EH (cell line): Measurements from ENCODE around the gene C11orf52.
"Not testable (repeated sequence)": the region's sequence is repeated elsewhere in the genome, so short reads cannot be mapped to it uniquely, and the experiment has no call there.

ENCODE experiments used
- DNase-seq: peaks from one replicate; pipeline ENCODE4 v3.0.0-alpha.2; 2015; ENCODE audit warnings: low read depth

Gene C11orf52

GRCh38 chr11:111913031-111913861 lies 5.5 kb upstream of the C11orf52 start:
- DNase-seq = peak; percentile 71

- peak; percentile 97 for DNase-seq
These were observed 4.7 kb upstream of the C11orf52 start for GRCh38 chr11:111913997-111914396.

GRCh38 chr11:111916768-111917167 lies 1.9 kb upstream of the C11orf52 start:
- DNase-seq = no peak

- no peak for DNase-seq
These were observed 1.4 kb upstream of the C11orf52 start for GRCh38 chr11:111917312-111917711.

GRCh38 chr11:111917788-111918187 lies 925 bp upstream of the C11orf52 start:
- DNase-seq = no peak

GRCh38 chr11:111920908-111921307 lies 2.2 kb downstream of the C11orf52 start:
- DNase-seq = peak; percentile 33

- DNase-seq = peak; percentile 49
These were observed 3.0 kb downstream of the C11orf52 start for GRCh38 chr11:111921541-111922230.

- peak; percentile 91 for DNase-seq
These were observed 4.1 kb downstream of the C11orf52 start for GRCh38 chr11:111922803-111923202.

GRCh38 chr11:111923351-111923788 lies 4.7 kb downstream of the C11orf52 start:
- DNase-seq = peak; percentile 88

- DNase-seq = peak; percentile 69
These were observed 5.2 kb downstream of the C11orf52 start for GRCh38 chr11:111923951-111924350.

GRCh38 chr11:111925953-111926352 lies 7.2 kb downstream of the C11orf52 start:
- no peak for DNase-seq

GRCh38 chr11:111926505-111927391 lies 8.0 kb downstream of the C11orf52 start:
- peak; percentile 97 for DNase-seq

GRCh38 chr11:111930472-111930871 lies 11.8 kb downstream of the C11orf52 start:
- no peak for DNase-seq

- DNase-seq = no peak
These were observed 13.9 kb downstream of the C11orf52 start for GRCh38 chr11:111932611-111932950.

GRCh38 chr11:111933176-111933575 lies 14.5 kb downstream of the C11orf52 start:
- not testable (repeated sequence) for DNase-seq

GRCh38 chr11:111933872-111934271 lies 15.2 kb downstream of the C11orf52 start:
- DNase-seq = peak; percentile 41

- no peak for DNase-seq
These were observed 15.6 kb downstream of the C11orf52 start for GRCh38 chr11:111934306-111934705.

GRCh38 chr11:111935317-111936039 lies 16.8 kb downstream of the C11orf52 start:
- no peak for DNase-seq

- DNase-seq = no peak
These were observed 17.4 kb downstream of the C11orf52 start for GRCh38 chr11:111936040-111936540.

- DNase-seq = no peak
These were observed 18.7 kb downstream of the C11orf52 start for GRCh38 chr11:111937461-111937769.

- no peak for DNase-seq
These were observed 19.1 kb downstream of the C11orf52 start for GRCh38 chr11:111937844-111938243.
